Breast epithelium (tissue), 4 donors: ENCODE results near the gene DSCAM. TPM values are rescaled to one million over a fixed set of nuclear protein-coding genes. Genes with fewer than 3 reads are reported as not detected.

Source experiments
- DNase-seq, 2 donors: peaks; one replicate each; pipeline ENCODE4 v3.0.0-alpha.2; 2019; ENCODE audit warnings: low spot score in 2 of 2
- H3K27ac ChIP-seq, 2 donors: fragments of 200-600 bp; sonication (generic) in 1 of 2; one replicate each; pipeline ENCODE4 v1.5.1; 2016 to 2019; ENCODE audit warnings: mild to moderate bottlenecking in 1 of 2
- H3K27me3 ChIP-seq, 2 donors: fragments of 200-600 bp; sonication (generic) in 1 of 2; one replicate each; pipeline versions ENCODE4 v1.5.1 to v1.6.0; 2017 to 2019; ENCODE audit warnings: control low read depth in 1 of 2, mild to moderate bottlenecking in 1 of 2
- H3K36me3 ChIP-seq: fragments of 200-600 bp; one replicate; pipeline ENCODE4 v1.5.1; 2019
- H3K4me1 ChIP-seq, 2 donors: fragments of 200-600 bp; sonication (generic); one replicate each; pipeline ENCODE4 v1.5.1; 2016 to 2019; ENCODE audit warnings: control low read depth in 1 of 2
- H3K4me3 ChIP-seq, 3 donors: fragments of 200-600 bp; sonication (generic); 1 replicate in 2 of 3; 2 replicates in 1 of 3; pipeline ENCODE4 v1.5.1; 2016 to 2019; ENCODE audit warnings: mild to moderate bottlenecking in 3 of 3, moderate library complexity in 2 of 3
- H3K9me3 ChIP-seq, 2 donors: fragments of 200-600 bp; sonication (generic) in 1 of 2; one replicate each; pipeline ENCODE4 v1.5.1; 2016 to 2019; ENCODE audit warnings: control low read depth in 1 of 2
- CTCF ChIP-seq, 3 donors: fragments of 450-650 bp; IDR thresholded peaks; one replicate each; pipeline ENCODE4 v1.5.1; 2016 to 2017; ENCODE audit warnings: antibody characterized with exemption in 3 of 3, mild to moderate bottlenecking in 3 of 3, moderate library complexity in 3 of 3
- POLR2A ChIP-seq: fragments of 450-650 bp; IDR thresholded peaks from one replicate; pipeline ENCODE4 v1.6.1; 2016; ENCODE audit warnings: antibody characterized with exemption, mild to moderate bottlenecking, moderate library complexity
- POLR2AphosphoS5 ChIP-seq, 3 donors: sonication (generic); formaldehyde crosslinking; IDR thresholded peaks; one replicate each; pipeline ENCODE4 v1.6.1; 2017; ENCODE audit warnings: antibody characterized with exemption in 3 of 3
- intact Hi-C: fragments of 100-400 bp; cut with DNase I; formaldehyde crosslinking; loops from one replicate; pipeline ENCODE4 v1.15.1; 2023; ENCODE audit warnings: low total_unique reads
- total RNA-seq, 3 donors: library from RNA; depleted of rRNA; stranded (reverse); fragments of >200 nt; gene quantifications; one replicate each; pipeline ENCODE4 v1.1.0, GENCODE V29; 2016

Gene DSCAM
- total RNA-seq, 3 donors from 2014 or later = 0.33 to 0.44 TPM; not detected in 1

DNA sequence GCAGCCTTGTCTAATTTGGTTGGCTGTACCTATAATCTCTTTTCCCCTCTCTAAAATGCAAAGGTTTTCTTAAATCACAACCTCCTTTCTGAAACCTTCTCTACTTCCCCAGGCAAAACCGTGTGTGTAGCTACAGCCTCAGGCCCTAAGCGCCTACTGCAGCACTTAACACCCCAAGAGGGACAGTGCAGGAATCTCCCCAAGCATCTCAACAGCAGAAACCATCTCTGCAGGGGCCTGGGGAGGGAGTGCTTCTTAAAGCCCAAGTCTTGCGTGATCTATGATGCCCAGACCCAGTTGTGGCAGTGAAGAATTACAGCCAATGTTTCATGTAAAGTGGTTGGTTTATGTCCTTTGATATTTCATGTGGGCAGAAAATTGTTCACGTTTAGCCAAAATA lies 159.3 kb downstream of the DSCAM start:
- Histone ChIP-seq H3K27ac (no peak overlapping the region), H3K36me3 (no peaks in the 10 kb centered on the region), H3K27me3 (no peaks in the 10 kb centered on the region), H3K4me1 (no peaks in the 10 kb centered on the region), H3K4me3 (no peak overlapping the region), H3K9me3 (no peaks in the 10 kb centered on the region)
- TF ChIP-seq POLR2A = no peak
- TF ChIP-seq CTCF (IDR thresholded peaks at IDR 0.05) = no peak
- no peak for TF ChIP-seq POLR2AphosphoS5 (IDR thresholded peaks at IDR 0.05)
- intact Hi-C loops = no loop called here
- no peak for DNase-seq

DNA sequence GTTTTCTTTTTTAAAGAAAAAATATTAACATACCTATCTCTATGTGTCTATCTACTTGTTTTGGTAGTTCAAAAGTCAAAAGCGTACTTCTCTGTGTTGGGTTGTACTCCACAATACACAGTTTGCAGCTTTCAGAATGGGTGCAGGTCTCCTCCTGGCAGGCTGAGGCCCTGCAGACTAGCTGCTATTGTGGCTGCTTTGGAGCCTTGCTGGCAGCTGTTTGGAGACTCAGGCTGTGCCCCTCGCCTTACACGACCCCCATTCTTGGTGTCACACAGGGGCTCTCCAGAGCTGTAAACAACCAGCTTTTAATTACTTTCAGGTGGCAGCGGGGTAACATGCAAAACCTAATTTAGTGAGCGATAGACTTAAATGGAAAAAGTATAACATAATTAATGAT lies 160.4 kb downstream of the DSCAM start:
- H3K27me3 ChIP-seq = no peaks in the 10 kb centered on the region

DNA sequence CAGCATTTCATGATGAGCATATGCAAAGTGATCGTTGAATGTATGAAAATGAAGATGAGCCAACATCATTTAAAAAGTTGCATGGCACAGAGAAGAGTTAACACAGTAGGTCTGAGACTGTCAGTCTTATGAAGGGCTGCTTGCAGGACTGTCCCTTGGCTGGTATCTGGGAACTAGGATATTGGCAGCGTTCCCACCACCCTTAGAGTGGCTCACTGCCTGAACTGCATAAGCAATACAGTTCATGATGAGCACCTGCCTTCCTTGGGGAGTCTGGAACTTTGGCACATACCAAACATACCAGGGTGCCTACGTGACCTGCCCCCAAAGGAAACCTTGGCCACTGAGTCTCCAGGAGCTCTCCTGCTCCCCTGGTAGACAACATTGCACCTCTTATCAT lies 161.8 kb downstream of the DSCAM start:
- Histone ChIP-seq H3K27me3 (no peaks in the 10 kb centered on the region), H3K9me3 (no peaks in the 10 kb centered on the region), H3K27ac (no peak overlapping the region), H3K4me3 (no peak overlapping the region), H3K4me1 (no peaks in the 10 kb centered on the region), H3K36me3 (no peaks in the 10 kb centered on the region)
- intact Hi-C loops = no loop called here
- DNase-seq = no peak
- TF ChIP-seq CTCF (IDR thresholded peaks at IDR 0.05) (no peak), POLR2A (no peak), POLR2AphosphoS5 (IDR thresholded peaks at IDR 0.05) (no peak)

More for the DNA sequence above, 160.4 kb downstream of the DSCAM start:
- intact Hi-C loops = no loop called here
- Histone ChIP-seq H3K27ac (no peak overlapping the region), H3K4me1 (no peaks in the 10 kb centered on the region), H3K4me3 (no peak overlapping the region), H3K36me3 (no peaks in the 10 kb centered on the region), H3K9me3 (no peaks in the 10 kb centered on the region)
- TF ChIP-seq CTCF (IDR thresholded peaks at IDR 0.05) = no peak
- no peak for TF ChIP-seq POLR2A
- no peak for TF ChIP-seq POLR2AphosphoS5 (IDR thresholded peaks at IDR 0.05)
- no peak for DNase-seq

- no peak for TF ChIP-seq POLR2A
- no peak for TF ChIP-seq CTCF (IDR thresholded peaks at IDR 0.05)
- no peak for TF ChIP-seq POLR2AphosphoS5 (IDR thresholded peaks at IDR 0.05)
- Histone ChIP-seq H3K9me3 (no peaks in the 10 kb centered on the region), H3K27me3 (no peaks in the 10 kb centered on the region), H3K36me3 (no peaks in the 10 kb centered on the region), H3K4me3 (no peak overlapping the region), H3K27ac (no peak overlapping the region), H3K4me1 (no peaks in the 10 kb centered on the region)
- intact Hi-C loops = no loop called here
- DNase-seq = no peak
Measured at GRCh38 chr21:40684726-40685125, 162.2 kb downstream of the DSCAM start.

GRCh38 chr21:40683349-40683748 lies 163.6 kb downstream of the DSCAM start:
- Histone ChIP-seq H3K27ac (no peak overlapping the region), H3K27me3 (no peaks in the 10 kb centered on the region), H3K4me3 (no peak overlapping the region), H3K4me1 (no peaks in the 10 kb centered on the region), H3K36me3 (no peaks in the 10 kb centered on the region), H3K9me3 (no peaks in the 10 kb centered on the region)
- intact Hi-C loops = no loop called here
- DNase-seq = no peak
- TF ChIP-seq POLR2AphosphoS5 (IDR thresholded peaks at IDR 0.05) = no peak
- TF ChIP-seq CTCF (IDR thresholded peaks at IDR 0.05) = no peak
- no peak for TF ChIP-seq POLR2A
